Gastrocnemius medialis (tissue), 4 donors: ENCODE data around the gene ENOX1. TPM values are rescaled to one million over a fixed set of nuclear protein-coding genes. Genes with fewer than 3 reads are reported as not detected.

Experiments
- ATAC-seq, 2 donors: fragments of 150-250 bp; one replicate each; pipeline ENCODE4 v1.9.1; 2016
- DNase-seq, 2 donors: peaks; one replicate each; pipeline ENCODE4 v3.0.0-alpha.2; 2019
- H3K27ac ChIP-seq, 4 donors: fragments of 200-600 bp; sonication (generic); 1 replicate in 1 of 4; 2 replicates in 3 of 4; pipeline ENCODE4 v1.5.1; 2016 to 2018; ENCODE audit warnings: mild to moderate bottlenecking in 2 of 4, moderate library complexity in 1 of 4
- H3K27me3 ChIP-seq, 3 donors: fragments of 200-600 bp; sonication (generic) in 2 of 3; 1 replicate in 1 of 3; 2 replicates in 2 of 3; pipeline versions ENCODE4 v1.5.1 to v1.6.0; 2016 to 2019; ENCODE audit warnings: mild to moderate bottlenecking in 1 of 3, moderate library complexity in 1 of 3
- H3K36me3 ChIP-seq, 2 donors: fragments of 200-600 bp; sonication (generic) in 1 of 2; one replicate each; pipeline ENCODE4 v1.5.1; 2017 to 2018
- H3K4me1 ChIP-seq, 2 donors: fragments of 200-600 bp; sonication (generic) in 1 of 2; one replicate each; pipeline ENCODE4 v1.5.1; 2016 to 2017; ENCODE audit warnings: mild to moderate bottlenecking in 2 of 2
- H3K4me3 ChIP-seq, 4 donors: fragments of 200-600 bp; sonication (generic) in 3 of 4; 1 replicate in 1 of 4; 2 replicates in 3 of 4; pipeline ENCODE4 v1.5.1; 2016 to 2019; ENCODE audit warnings: mild to moderate bottlenecking in 2 of 4
- H3K9me3 ChIP-seq, 3 donors: fragments of 200-600 bp; sonication (generic) in 2 of 3; 1 replicate in 1 of 3; 2 replicates in 2 of 3; pipeline ENCODE4 v1.5.1; 2016 to 2019
- POLR2A ChIP-seq, 2 donors: fragments of 450-650 bp; IDR thresholded peaks; one replicate each; pipeline ENCODE4 v1.6.1; 2017; ENCODE audit warnings: antibody characterized with exemption in 2 of 2, mild to moderate bottlenecking in 2 of 2, moderate library complexity in 2 of 2
- in situ Hi-C, 4 donors: fragments of 200-750 bp; cut with MboI; loops; one replicate each; pipeline versions ENCODE4 v1.15.0 to v1.8.0; 2017; ENCODE audit warnings: low sequenced_read_pairs in 4 of 4
- intact Hi-C: fragments of 100-400 bp; cut with DNase I; formaldehyde crosslinking; loops from one replicate; pipeline ENCODE4 v1.15.1; 2023; ENCODE audit warnings: low total_unique reads
- total RNA-seq, 4 donors: library from RNA; depleted of rRNA; stranded (reverse); fragments of >200 nt; gene quantifications; one replicate each; pipeline versions ENCODE4 v1.1.0 to v1.2.3, GENCODE V29; 2016
- TF ChIP-seq, protein P1 (sequence below), 5 experiments: fragments of 450-650 bp in 3 of 5; fragments of 200-600 bp in 2 of 5; sonication (generic) in 2 of 5; IDR thresholded peaks in 4 of 5; conservative IDR thresholded peaks in 1 of 5; 1 replicate in 4 of 5; 2 replicates in 1 of 5; pipeline ENCODE4 v1.5.1; 2016 to 2019; ENCODE audit warnings: antibody characterized with exemption in 5 of 5, mild to moderate bottlenecking in 3 of 5, moderate library complexity in 3 of 5

Gene ENOX1
- total RNA-seq, 4 donors from 2014 or later = 0.46 to 3.5 (median 1.8) TPM

GRCh38 chr13:43214124-43214523, 572.6 kb downstream of the ENOX1 start:
- Histone ChIP-seq H3K4me1 (no peaks in the 10 kb centered on the region), H3K4me3 (no peak overlapping the region), H3K36me3 (no peaks in the 10 kb centered on the region), H3K9me3 (no peaks in the 10 kb centered on the region), H3K27me3 (no peaks in the 10 kb centered on the region), H3K27ac (no peak overlapping the region)
- intact Hi-C loops = no loop called here
- ATAC-seq = no peak
- no peak for DNase-seq
- in situ Hi-C loops = no loop called here
- TF ChIP-seq POLR2A (IDR thresholded peaks at IDR 0.05) = no peak
- TF ChIP-seq, protein P1, sequence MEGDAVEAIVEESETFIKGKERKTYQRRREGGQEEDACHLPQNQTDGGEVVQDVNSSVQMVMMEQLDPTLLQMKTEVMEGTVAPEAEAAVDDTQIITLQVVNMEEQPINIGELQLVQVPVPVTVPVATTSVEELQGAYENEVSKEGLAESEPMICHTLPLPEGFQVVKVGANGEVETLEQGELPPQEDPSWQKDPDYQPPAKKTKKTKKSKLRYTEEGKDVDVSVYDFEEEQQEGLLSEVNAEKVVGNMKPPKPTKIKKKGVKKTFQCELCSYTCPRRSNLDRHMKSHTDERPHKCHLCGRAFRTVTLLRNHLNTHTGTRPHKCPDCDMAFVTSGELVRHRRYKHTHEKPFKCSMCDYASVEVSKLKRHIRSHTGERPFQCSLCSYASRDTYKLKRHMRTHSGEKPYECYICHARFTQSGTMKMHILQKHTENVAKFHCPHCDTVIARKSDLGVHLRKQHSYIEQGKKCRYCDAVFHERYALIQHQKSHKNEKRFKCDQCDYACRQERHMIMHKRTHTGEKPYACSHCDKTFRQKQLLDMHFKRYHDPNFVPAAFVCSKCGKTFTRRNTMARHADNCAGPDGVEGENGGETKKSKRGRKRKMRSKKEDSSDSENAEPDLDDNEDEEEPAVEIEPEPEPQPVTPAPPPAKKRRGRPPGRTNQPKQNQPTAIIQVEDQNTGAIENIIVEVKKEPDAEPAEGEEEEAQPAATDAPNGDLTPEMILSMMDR (IDR thresholded peaks at IDR 0.05 in 4 of 5, conservative IDR thresholded peaks at IDR 0.05 in 1 of 5) = no peak

DNA sequence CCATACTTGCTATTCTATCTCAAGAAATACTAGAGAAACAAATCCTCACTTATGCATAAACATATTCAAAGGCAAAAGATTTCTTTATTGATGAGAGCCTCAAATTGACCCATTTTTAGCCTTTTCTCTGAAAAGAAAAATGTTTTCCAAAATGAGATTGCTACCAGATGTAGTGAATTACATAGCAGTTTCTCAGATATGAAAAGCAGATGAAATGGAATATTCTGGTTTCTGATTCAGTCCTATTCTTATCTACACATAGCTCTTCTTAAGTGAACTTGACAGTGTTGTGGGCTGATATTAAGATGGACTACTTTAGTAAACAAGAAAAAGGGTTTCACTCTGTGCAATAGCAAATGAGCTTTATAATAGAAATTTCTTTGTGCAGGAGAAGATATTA, 579.9 kb downstream of the ENOX1 start:
- H3K36me3 ChIP-seq = no peaks in the 10 kb centered on the region
- intact Hi-C loops = no loop called here

GRCh38 chr13:43205416-43205815, 581.4 kb downstream of the ENOX1 start:
- no peak for TF ChIP-seq POLR2A (IDR thresholded peaks at IDR 0.05)
- TF ChIP-seq, protein P1 (IDR thresholded peaks at IDR 0.05 in 4 of 5, conservative IDR thresholded peaks at IDR 0.05 in 1 of 5) = no peak
- intact Hi-C loops = no loop called here
- DNase-seq (no peak), ATAC-seq (no peak)
- Histone ChIP-seq H3K27ac (no peak overlapping the region), H3K36me3 (no peaks in the 10 kb centered on the region), H3K4me1 (peaks cover 1 to 4% of the 10 kb centered on the region in 2 donors), H3K9me3 (no peaks in the 10 kb centered on the region), H3K27me3 (no peaks in the 10 kb centered on the region), H3K4me3 (no peak overlapping the region)
- in situ Hi-C loops = no loop called here

More for the DNA sequence above, 579.9 kb downstream of the ENOX1 start:
- H3K4me3 ChIP-seq = no peak overlapping the region
- H3K9me3 ChIP-seq = no peaks in the 10 kb centered on the region
- no peaks in the 10 kb centered on the region for H3K4me1 ChIP-seq
- TF ChIP-seq, protein P1 (IDR thresholded peaks at IDR 0.05 in 4 of 5, conservative IDR thresholded peaks at IDR 0.05 in 1 of 5) = no peak
- no peak for TF ChIP-seq POLR2A (IDR thresholded peaks at IDR 0.05)
- in situ Hi-C loops = no loop called here
- no peaks in the 10 kb centered on the region for H3K27me3 ChIP-seq
- no peak overlapping the region for H3K27ac ChIP-seq
- no peak for DNase-seq
- ATAC-seq = no peak

DNA sequence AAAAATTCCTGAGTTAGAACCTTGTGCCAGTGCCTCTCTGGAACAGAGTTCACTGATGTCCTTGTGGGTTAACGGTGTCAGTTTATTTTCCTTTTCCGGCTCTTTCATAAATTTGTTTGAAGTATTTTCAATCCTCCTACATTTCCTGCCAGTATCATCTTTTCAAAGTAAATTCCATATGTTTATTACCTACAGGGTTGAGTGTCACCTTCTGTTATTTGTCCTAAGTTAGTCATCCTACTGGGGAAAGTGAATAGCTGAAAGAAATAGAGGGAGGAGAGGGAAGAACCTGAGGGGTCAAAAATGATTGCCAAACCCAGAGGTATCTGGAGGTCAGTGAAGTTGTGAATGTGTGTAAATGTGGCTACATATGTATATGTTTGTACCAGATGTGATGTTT, 582.2 kb downstream of the ENOX1 start:
- intact Hi-C loops = no loop called here
- no peak for DNase-seq
- no peak overlapping the region for H3K27ac ChIP-seq

More for the DNA sequence above, 582.2 kb downstream of the ENOX1 start:
- TF ChIP-seq, protein P1 (IDR thresholded peaks at IDR 0.05 in 4 of 5, conservative IDR thresholded peaks at IDR 0.05 in 1 of 5) = no peak
- no peak for TF ChIP-seq POLR2A (IDR thresholded peaks at IDR 0.05)
- H3K9me3 ChIP-seq = no peaks in the 10 kb centered on the region
- H3K4me3 ChIP-seq = no peak overlapping the region
- H3K36me3 ChIP-seq = no peaks in the 10 kb centered on the region
- ATAC-seq = no peak
- peaks cover 6 to 11% of the 10 kb centered on the region in 2 donors for H3K4me1 ChIP-seq
- in situ Hi-C loops = no loop called here
- H3K27me3 ChIP-seq = no peaks in the 10 kb centered on the region
